GM19238 (cell line): ENCODE measurements around the gene MARCKSL1.
A peak's percentile ranks its signal among the peaks of the same experiment; 100 is the strongest.
"Not testable (repeated sequence)": the region's sequence is repeated elsewhere in the genome, so short reads cannot be mapped to it uniquely, and the experiment has no call there.

ENCODE experiments used
- DNase-seq: peaks from one replicate; pipeline ENCODE4 v3.0.0; 2011; ENCODE audit warnings: low spot score; ENCODE audit not compliant: insufficient read length

MARCKSL1 gene, protein sequence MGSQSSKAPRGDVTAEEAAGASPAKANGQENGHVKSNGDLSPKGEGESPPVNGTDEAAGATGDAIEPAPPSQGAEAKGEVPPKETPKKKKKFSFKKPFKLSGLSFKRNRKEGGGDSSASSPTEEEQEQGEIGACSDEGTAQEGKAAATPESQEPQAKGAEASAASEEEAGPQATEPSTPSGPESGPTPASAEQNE

DNA sequence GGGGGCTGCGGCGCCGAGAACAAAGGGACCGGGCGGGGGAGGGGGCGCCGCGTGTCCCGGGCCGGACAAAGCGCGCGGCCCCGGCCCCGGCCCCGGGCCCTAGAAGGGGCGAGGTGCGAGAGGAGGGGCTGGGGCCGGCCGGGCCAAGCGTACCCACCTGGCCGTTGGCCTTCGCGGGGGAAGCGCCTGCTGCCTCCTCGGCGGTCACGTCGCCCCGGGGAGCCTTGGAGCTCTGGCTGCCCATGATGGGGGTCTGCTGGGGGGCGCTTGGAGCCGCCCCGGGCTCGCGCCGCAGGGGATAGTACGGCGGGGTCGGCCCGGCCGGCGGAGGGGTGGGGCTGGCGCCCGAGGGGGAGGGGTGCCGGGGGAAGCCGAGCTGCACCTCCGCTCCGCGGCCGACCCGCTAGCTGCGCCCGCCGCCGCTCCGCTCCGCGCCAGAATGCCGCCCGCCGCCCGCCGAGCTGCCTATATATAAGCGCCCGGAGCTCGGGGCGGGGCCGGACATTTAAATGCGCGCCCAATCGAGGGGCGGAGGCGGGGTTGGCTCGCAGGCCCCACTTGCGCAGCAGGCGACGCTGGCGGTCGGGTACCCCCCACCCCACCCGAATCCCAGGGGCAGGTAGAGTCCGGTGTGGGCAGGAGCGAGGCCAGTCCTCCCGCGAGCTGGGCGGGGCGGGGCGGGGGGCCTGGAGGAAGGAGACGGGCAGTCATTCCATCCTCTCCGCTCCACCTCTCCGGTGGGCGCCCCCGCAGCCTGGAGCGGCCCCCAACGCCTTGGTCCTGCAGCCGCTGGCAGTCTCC lies at the start of gene MARCKSL1:
Gene MARCKSL1, minus strand, starts transcription at position 444 of the 801 bp plus-strand sequence. Its CDS starts 200 bp downstream, at position 244.
- DNase-seq = peak; percentile 73

DNA sequence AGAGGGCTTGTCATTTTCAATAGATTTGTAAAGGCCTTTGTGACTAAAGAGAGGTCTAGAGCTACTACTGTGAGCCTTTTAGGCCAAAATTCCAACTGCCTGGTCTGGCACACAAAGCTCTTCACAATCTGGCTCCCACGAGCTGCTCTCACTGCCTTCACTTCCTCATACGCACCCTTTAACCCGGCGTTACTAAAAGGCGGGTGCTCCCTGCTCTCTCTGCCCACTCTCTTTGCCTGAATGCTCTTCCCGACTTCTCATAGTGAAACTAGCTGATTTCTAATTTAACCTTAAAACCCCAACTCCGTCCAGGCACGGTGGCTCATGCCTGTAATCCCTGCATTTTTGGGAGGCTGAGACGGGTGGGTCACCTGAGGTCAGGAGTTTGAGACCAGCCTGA lies 44.0 kb upstream of the MARCKSL1 start:
- no peak for DNase-seq

DNA sequence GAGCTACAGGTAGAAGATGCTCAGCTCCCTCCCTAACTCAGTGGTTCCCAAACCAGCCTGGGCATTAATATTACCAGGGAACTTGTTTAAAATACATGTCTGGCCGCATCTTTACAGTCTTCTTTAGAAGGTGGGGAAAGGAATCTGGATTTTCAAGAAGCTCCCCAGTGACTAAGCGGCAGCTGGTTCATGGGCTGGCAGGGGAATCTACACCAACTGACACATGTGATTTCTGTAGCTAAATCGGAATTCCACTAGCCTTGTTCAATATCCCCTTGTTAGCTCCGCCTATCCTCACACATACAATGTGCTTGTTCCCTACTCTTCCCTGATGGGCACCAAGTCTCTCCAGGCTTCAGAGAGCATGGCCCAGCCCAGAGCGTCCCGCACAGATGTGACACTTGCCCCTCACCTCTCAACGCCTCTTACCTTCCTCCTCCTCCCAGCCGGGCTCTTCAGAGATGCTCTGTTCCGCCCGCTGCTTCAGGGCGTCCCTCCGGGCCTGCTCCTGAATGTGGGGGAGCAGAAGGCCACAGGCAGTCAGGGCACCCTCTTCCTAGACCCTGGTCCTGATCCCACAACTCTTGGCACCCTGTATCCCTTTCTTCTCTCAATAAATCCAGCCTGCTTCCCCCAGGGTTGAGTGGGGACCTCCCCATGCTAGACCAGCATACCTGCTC lies 41.6 kb upstream of the MARCKSL1 start:
- DNase-seq = no peak

DNA sequence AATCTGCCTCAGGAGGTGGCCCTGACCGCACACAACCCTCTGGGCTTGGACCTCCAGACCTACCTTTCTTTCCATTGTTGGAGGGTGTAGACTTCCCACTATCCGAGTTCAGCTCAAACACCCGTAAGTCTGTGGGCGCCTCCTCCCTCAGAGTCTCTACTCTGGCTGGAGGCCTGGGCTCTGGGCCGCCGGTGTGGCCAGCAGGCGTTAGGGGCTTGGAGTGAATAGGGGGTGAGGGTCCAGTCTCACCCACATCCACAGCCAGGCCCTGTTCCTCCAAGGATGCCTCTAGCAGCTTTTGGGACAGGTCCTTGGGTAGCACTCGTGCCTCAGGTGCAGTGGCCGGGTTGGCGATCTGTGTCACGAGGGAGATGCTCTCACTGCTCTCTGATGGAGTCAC lies 40.2 kb upstream of the MARCKSL1 start:
- no peak for DNase-seq

DNA sequence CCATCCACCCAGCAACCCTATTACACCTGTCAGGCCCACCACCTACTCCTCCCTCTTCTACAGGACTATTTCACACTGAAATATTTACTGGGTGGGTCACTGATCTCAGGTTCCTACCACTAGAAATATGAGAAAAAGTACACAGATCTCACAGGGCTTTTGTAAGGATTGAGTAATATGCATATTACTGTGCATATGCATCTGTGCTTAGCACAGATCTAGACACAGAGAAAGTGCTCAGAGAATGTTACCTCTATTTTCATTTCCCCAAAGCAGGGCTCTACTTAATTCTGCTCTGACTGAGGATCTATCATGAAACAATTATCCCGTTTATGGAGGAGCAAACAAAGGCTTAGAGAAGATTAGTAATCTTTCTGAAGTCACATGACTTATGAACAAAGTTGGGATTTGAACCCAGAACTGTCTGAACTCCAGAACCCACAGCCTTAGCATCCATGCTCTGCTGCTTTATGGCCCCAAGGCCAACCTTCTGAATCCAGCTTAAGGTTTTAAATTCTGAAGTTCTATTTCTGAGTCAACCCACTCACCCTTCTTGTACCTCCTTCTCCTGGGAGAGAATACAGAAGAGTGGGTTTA lies 38.1 kb upstream of the MARCKSL1 start:
- DNase-seq = no peak

DNA sequence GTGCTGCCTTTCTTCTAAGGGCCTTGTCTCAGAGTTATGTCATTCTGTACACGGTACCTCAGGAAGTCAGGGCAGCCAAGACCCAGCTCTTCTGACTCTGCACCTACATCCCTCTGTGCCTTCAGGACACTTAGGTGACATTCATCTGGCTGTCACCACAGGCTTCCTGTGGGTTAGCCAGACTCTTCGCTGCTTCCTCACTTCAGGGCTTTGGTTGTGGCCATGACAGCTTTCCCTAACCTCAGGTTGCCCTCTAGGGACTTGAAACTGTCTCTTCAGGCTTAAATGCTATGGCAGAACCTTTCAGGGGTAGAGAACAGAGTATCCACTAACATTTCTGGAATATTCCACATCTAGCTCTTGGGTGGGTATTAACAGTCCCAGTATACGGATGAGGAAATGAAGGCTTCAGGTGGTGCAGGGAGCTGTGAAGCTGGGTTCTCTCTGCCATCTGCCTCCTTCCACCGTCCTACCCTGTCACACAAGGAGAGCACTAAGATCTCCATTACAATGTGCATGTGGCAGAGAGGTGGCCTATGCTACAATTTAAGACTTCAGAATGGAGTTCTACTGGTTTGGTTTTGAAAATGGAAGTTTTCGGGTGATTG lies 36.2 kb upstream of the MARCKSL1 start:
- peak; percentile 43 for DNase-seq

DNA sequence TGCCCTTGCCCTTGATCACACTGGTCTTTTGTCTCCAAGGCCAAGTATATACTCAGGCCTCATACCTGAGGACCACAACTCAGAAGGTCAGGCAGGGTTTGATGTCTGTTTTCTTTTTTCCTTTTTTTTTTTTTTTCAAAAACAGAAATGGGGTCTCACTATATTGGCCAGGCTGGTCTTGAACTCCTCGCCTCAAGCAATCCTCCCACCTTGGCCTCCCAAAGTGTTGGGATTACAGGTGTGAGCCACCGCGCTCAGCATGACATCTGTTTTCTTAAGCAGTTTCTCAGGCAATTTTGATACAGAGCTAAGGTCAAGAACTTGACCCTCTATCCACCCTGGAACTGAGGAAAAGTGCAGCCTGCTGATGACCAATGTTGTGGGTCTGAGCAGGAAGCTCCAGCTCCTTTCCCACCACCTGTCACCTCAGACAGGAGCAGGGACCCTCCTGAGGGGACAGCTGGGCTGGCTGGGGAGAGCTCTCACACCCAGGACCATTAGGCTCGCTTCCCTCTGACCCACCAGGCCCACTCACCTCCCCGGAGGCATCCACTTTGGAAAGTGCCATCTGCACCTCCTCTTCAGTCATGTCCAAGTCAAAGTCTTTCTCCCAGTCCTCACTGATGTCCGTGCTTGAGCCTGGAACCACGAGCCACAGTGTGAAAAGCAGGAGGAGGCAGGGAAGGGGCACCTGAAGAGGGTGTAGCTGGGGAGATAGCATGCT lies 32.0 kb upstream of the MARCKSL1 start:
- DNase-seq = no peak

DNA sequence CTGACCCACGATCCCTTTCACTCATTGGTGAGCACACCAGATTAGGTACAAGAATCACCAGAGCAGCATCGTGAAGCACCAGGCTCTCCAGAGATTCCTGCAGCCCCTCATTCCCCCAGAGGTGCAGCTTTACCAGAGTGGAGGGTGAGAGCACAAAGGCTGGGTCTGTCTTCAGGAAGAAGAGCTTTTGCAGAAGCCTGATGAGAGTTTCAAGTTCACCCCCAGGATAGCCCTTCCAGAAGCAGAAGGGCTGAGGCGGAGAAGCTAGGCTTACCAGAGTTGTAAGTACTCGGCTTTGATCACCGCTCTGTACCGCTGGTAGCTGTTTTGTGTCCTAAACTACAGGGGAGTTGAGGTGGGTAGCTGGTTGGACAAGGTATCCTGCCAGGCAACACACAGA lies 29.4 kb upstream of the MARCKSL1 start:
- no peak for DNase-seq

DNA sequence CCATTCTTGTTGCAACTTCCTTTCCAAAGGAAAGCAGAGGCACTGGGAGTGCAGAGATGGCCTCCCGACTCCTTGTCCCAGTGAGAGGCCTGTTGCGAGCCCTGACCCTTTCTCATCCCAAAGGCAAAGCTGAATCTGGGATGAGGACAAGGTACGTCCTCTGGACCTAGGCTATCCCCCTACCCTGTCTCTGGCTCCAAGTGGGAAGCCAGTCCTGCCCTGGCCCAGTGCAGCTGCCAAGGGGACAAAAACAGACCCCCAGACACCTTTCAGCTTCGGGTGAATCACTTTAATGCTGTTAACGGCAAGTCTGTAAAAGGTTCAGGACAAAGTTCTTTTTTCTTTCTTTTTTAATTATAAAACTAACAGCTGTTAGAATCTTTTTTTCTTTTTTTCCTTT lies 28.8 kb upstream of the MARCKSL1 start:
- no peak for DNase-seq

DNA sequence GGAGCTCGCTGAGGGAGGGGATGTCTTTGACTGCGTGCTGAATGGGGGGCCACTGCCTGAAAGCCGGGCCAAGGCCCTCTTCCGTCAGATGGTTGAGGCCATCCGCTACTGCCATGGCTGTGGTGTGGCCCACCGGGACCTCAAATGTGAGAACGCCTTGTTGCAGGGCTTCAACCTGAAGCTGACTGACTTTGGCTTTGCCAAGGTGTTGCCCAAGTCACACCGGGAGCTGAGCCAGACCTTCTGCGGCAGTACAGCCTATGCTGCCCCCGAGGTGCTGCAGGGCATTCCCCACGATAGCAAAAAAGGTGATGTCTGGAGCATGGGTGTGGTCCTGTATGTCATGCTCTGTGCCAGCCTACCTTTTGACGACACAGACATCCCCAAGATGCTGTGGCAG lies 27.7 kb upstream of the MARCKSL1 start:
- DNase-seq = no peak

DNA sequence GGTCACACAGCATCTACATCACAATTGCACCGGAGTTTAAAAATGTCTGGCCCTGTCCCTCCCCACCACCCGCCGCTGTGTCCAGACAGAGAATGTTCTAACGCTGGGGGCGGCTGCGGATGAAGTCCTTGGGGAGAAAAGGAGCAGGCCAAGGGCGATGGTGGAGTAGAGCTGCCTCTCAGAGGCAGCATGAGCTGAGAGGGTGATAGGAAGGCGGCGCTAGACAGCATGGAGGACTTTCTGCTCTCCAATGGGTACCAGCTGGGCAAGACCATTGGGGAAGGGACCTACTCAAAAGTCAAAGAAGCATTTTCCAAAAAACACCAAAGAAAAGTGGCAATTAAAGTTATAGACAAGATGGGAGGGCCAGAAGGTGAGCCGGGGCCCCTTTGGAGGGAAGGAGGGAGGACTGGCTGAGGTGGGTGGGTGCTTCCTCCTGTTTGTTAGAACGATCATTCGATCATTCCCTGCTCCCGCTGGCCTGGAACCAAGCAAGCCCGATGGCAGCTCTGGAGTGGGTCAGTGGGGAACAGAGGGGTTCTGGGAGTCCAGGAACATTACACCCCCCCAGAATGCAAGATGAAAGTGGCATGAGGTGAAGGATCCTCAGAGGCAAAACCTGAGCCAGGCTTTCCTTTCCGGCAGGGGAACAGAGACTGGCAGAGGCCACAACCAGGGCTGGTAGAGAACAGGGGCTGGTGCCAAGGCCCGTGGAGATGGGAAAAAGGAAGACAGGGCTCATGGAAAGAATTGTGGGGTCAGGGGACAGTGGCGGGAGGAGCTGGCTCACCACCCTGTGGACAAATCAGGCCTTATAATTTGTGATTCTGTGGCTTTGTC lies 26.7 kb upstream of the MARCKSL1 start, which contains the start of the genes FAM229A and TSSK3:
Gene FAM229A, minus strand, starts transcription at position 12 of the 840 bp plus-strand sequence. CDS start 394 bp downstream, outside the sequence.
Gene TSSK3, plus strand, starts transcription at position 66 of the 840 bp plus-strand sequence. Its CDS starts 163 bp downstream, at position 229.
- no peak for DNase-seq

DNA sequence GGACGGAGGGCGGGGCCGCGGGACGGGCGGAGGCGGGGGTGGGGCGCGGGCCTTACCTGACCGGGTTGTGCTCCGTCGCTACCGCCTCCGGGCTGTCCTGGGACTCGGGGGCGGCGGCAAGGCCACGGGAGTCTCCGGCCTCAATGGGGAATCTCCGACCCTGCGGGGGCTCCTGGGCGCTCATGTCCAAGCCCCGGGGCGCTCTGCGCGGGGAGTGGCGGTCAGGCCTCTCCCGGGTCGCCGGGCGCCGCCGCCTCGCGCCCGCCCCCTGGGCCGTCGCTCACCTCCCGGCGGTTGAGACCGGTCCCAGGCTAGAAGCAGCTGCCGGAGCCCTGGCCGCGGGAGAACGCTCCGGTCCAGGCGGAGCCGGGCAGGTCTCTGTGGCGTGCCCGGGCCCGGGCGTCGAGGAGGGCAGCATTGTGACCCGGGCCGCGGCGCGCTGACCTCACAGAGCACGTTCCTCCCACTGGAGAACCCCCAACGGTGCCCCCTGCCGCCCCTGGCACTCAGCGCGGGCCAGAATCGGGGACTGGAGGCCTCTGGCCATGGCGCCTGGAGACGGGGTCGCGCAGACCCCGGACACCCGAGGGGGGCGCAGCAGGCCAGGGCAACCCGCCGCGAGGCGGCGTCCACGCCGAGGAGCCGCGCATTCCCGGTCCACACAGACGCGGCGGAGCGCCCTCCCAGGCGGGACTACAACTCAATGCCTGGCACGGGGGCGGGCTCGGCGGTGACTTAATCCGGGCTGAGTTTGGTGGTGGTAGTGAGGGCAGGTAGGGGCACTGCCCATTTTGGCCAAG lies 25.8 kb upstream of the MARCKSL1 start:
- no peak for DNase-seq

DNA sequence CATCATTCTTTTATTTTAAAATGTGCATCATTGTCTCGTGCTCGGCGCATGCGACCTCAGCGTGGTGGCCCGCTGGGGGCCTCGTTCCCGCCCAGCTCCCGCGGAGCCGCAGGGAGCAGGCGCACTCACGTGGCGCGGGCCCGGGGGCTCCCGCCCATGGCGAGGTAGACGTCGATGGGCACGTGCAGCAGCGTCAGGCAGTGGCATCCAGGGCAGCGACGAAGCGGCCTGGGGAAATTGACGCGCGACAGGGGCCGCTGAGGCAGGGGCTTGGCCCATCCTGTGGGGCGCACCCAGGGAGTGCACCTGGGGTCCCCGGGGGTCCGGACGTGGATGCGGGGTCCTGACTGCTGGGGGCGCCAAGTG lies 25.3 kb upstream of the MARCKSL1 start:
- DNase-seq = no peak

DNA sequence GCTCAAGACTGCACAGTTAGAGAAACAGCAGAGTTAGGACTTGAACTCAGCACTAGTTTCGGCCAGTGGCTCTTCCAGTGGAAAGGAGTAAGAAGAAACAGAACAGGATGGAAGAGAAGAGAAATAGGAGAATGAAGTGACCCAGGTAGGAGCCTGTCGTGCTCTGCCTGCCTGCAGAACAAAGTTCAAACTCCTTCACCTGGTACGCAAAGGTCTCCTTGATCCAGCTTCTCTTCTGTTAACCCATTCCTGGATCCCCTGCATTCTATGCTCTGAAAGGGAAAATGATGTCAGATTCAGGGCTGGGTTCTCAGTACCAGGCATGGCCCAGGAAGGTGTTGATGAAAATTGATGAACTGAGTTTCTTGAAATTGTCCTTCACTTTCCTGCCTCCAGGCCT lies 22.4 kb upstream of the MARCKSL1 start:
- DNase-seq = no peak

DNA sequence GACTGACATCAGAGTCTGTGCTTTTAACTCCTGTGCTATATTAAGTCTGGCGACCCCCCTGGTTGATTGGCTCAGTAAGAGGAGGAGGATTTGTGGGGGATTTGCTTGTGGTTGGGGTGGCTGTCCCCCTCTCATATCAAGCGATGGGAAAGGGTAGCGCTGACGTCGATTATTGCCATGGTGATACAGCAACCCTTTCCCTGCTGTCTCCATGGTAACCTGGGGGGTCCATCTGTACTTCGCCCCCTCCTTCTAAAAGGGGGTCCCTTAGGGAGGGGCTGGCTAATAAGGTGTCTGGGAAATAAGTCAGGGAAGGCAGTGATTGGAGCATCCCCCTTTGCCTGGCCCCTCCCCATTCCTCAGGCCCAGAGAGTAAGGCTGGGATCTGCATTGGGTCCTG lies 21.6 kb upstream of the MARCKSL1 start:
- DNase-seq = no peak

DNA sequence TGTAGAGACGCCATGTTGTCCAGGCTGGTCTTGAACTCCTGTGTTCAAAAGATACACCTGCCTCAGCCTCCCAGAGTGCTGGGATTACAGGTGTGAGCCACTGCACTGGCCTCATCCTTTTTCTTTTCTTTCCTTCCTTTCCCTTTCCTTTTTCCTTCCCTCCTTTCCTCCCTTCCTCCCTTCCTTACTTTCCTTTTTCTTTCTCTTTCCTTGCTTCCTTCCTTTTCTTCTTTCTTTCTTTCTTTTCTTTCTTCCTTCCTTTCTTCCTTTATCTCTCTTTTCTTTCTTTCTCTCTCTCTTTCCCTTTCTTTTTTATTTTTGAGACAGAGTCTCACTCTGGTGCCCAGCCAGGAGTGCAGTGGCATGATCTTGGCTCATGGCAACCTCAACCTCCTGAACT lies 20.4 kb upstream of the MARCKSL1 start:
- no peak for DNase-seq

DNA sequence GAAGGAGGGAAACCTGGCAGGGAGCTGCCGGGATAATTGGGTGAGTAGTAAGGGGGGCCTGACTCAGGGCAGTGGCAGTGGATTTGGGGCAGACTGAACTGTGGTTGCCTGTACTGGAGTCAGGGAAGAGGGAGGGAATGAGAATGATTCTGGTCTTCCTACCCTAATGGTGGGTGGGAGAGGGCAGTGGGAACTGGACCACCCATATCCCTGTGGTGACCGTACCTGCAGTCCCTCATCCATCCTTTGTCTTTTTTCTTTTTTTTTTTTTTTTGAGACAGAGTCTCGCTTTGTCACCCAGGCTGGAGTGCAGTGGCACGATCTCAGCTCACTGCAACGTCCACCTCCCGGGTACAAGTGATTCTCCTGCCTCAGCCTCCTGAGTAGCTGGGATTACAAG lies 19.7 kb upstream of the MARCKSL1 start:
- not testable (repeated sequence) for DNase-seq

DNA sequence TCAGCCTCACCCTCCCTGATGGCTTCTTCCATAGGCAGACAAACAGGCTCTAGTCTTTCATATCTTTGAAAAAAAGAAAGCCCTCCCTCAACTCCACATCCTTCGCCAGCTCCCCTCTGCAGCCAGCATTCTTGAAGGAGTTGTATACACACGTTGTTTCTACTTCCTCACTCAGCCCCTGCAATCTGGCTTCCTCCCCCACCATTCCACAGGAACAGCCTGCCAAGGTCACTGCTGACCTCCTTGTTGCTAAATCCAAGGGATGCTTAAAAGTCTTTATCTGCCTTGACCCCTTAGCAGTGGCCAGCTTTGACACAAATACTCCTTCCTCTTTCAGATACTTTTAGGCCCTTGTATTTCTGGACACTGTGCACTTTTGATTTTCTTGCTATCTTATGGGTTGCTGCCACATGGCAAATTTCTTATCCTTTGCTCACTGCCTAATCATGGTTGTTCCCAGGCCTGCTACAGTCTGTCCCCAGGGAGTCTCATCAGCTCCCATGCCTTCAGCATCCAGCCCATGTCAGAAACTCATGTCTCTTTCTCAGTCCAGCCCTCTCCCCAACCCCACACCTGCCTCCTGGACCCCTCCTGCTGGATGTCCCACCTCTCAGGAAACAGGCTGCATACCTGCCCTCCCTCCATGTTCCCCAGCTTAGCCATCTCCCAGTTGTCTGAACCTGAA lies 18.0 kb upstream of the MARCKSL1 start:
- no peak for DNase-seq
